H9 (cell line): ENCODE results near the gene FOXO6. TPM values are rescaled to one million over a fixed set of nuclear protein-coding genes. Genes with fewer than 3 reads are reported as not detected.

ENCODE experiments used
- DNase-seq: peaks from one replicate; pipeline ENCODE4 v3.0.0-alpha.2; 2017
- H2AFZ ChIP-seq: one replicate; pipeline ENCODE4 v1.6.1; 2013; ENCODE audit warnings: mild to moderate bottlenecking, low read length, control low read depth, moderate library complexity
- H2AK5ac ChIP-seq: 2 replicates; pipeline ENCODE4 v1.6.1; 2013; ENCODE audit warnings: low read length, control low read depth, mixed read lengths; ENCODE audit not compliant: insufficient read length
- H2BK120ac ChIP-seq: one replicate; pipeline ENCODE4 v1.6.1; 2013; ENCODE audit warnings: low read depth, mild to moderate bottlenecking, low read length, control low read depth, inconsistent platforms; ENCODE audit not compliant: poor library complexity, severe bottlenecking
- H2BK12ac ChIP-seq: 2 replicates; pipeline ENCODE4 v1.6.1; 2013; ENCODE audit warnings: low read length, control low read depth, mixed read lengths, low read depth; ENCODE audit not compliant: insufficient read length
- H2BK15ac ChIP-seq: 2 replicates; pipeline ENCODE4 v1.6.1; 2013; ENCODE audit warnings: low read depth, low read length, control low read depth
- H2BK20ac ChIP-seq: one replicate; pipeline ENCODE4 v1.6.1; 2013; ENCODE audit warnings: low read depth, mild to moderate bottlenecking, low read length, control low read depth, inconsistent platforms; ENCODE audit not compliant: poor library complexity, severe bottlenecking
- H2BK5ac ChIP-seq: 2 replicates; pipeline ENCODE4 v1.6.1; 2013; ENCODE audit warnings: low read length, control low read depth, mixed read lengths; ENCODE audit not compliant: insufficient read length
- H3K14ac ChIP-seq: 2 replicates; pipeline ENCODE4 v1.6.1; 2013; ENCODE audit warnings: low read length, control low read depth; ENCODE audit not compliant: insufficient read depth
- H3K18ac ChIP-seq: 2 replicates; pipeline ENCODE4 v1.6.1; 2013; ENCODE audit warnings: low read depth, mild to moderate bottlenecking, mixed read lengths, low read length, control low read depth; ENCODE audit not compliant: insufficient read length
- H3K23ac ChIP-seq: 2 replicates; pipeline ENCODE4 v1.6.1; 2013; ENCODE audit warnings: low read length, control low read depth, mixed read lengths, low read depth; ENCODE audit not compliant: insufficient read length
- H3K23me2 ChIP-seq: 2 replicates; pipeline ENCODE4 v1.6.1; 2013; ENCODE audit warnings: low read depth, mild to moderate bottlenecking, mixed read lengths, low read length, control low read depth; ENCODE audit not compliant: insufficient read length, poor library complexity, severe bottlenecking
- H3K27ac ChIP-seq: 2 replicates; pipeline ENCODE4 v1.5.1; 2013; ENCODE audit warnings: low read length, control low read depth, mixed read lengths, low read depth; ENCODE audit not compliant: insufficient read length
- H3K27me3 ChIP-seq: 2 replicates; pipeline ENCODE4 v1.6.1; 2013; ENCODE audit warnings: low read length, control low read depth, inconsistent platforms; ENCODE audit not compliant: insufficient read depth
- H3K4ac ChIP-seq: 2 replicates; pipeline ENCODE4 v1.6.1; 2013; ENCODE audit warnings: low read depth, mild to moderate bottlenecking, control low read depth, inconsistent platforms, low read length, moderate library complexity
- H3K4me1 ChIP-seq: 2 replicates; pipeline ENCODE4 v1.6.1; 2013; ENCODE audit warnings: low read length, control low read depth, inconsistent platforms; ENCODE audit not compliant: insufficient read depth
- H3K4me2 ChIP-seq: 2 replicates; pipeline ENCODE4 v1.6.1; 2013; ENCODE audit warnings: low read length, control low read depth, mixed read lengths; ENCODE audit not compliant: insufficient read length, insufficient read depth
- H3K56ac ChIP-seq: 2 replicates; pipeline ENCODE4 v1.6.1; 2013; ENCODE audit warnings: low read depth, mild to moderate bottlenecking, mixed read lengths, low read length, control low read depth; ENCODE audit not compliant: insufficient read length
- H3K79me1 ChIP-seq: 2 replicates; pipeline ENCODE4 v1.6.1; 2013; ENCODE audit warnings: low read depth, mild to moderate bottlenecking, moderate library complexity, low read length, control low read depth, inconsistent platforms; ENCODE audit not compliant: insufficient read depth, poor library complexity, severe bottlenecking
- H3K79me2 ChIP-seq: 2 replicates; pipeline ENCODE4 v1.6.1; 2013; ENCODE audit warnings: low read length, control low read depth, inconsistent platforms; ENCODE audit not compliant: insufficient read depth
- H3K9ac ChIP-seq: 2 replicates; pipeline ENCODE4 v1.6.1; 2013; ENCODE audit warnings: low read length, control low read depth, mixed read lengths; ENCODE audit not compliant: insufficient read length; ENCODE audit errors: extremely low read depth
- H3K9me3 ChIP-seq: one replicate; pipeline ENCODE4 v1.6.1; 2013; ENCODE audit warnings: low read depth, low read length, inconsistent platforms; ENCODE audit not compliant: control insufficient read depth
- H3T11ph ChIP-seq: one replicate; pipeline ENCODE4 v1.6.1; 2013; ENCODE audit warnings: mild to moderate bottlenecking, low read length, control low read depth, inconsistent platforms
- H4K20me1 ChIP-seq: one replicate; pipeline ENCODE4 v1.6.1; 2013; ENCODE audit not compliant: control insufficient read depth, insufficient read length, insufficient read depth
- H4K5ac ChIP-seq: 2 replicates; pipeline ENCODE4 v1.6.1; 2013; ENCODE audit warnings: low read depth, mild to moderate bottlenecking, mixed read lengths, low read length, control low read depth; ENCODE audit not compliant: insufficient read length
- H4K8ac ChIP-seq: replicated peaks from 2 replicates; pipeline ENCODE4 v1.6.1; 2013; ENCODE audit warnings: low read length, control low read depth, mixed read lengths, low read depth; ENCODE audit not compliant: insufficient read length
- H4K91ac ChIP-seq: 2 replicates; pipeline ENCODE4 v1.6.1; 2013; ENCODE audit warnings: low read depth, mild to moderate bottlenecking, moderate library complexity, mixed read lengths, low read length, control low read depth; ENCODE audit not compliant: insufficient read length
- H3K27ac Mint-ChIP-seq, 3 experiments: 2 replicates in 2 of 3; 3 replicates in 1 of 3; pipeline ENCODE4 v1.8.0; 2020 to 2021; ENCODE audit warnings: mixed read lengths in 3 of 3, mild to moderate bottlenecking in 1 of 3, moderate library complexity in 1 of 3
- H3K27me3 Mint-ChIP-seq: 2 replicates; pipeline ENCODE4 v1.8.0; 2021; ENCODE audit warnings: low read depth, mild to moderate bottlenecking, moderate library complexity, mixed read lengths
- H3K36me3 Mint-ChIP-seq, 3 experiments: 2 replicates in 2 of 3; 3 replicates in 1 of 3; pipeline ENCODE4 v1.8.0; 2020 to 2021; ENCODE audit warnings: low read depth in 3 of 3, mixed read lengths in 3 of 3; ENCODE audit not compliant: insufficient read depth in 1 of 3
- H3K4me1 Mint-ChIP-seq, 2 experiments: 2 replicates each; pipeline ENCODE4 v1.8.0; 2020; ENCODE audit warnings: mixed read lengths in 2 of 2
- H3K4me3 Mint-ChIP-seq, 2 experiments: 2 replicates in 1 of 2; 3 replicates in 1 of 2; pipeline ENCODE4 v1.8.0; 2020 to 2021; ENCODE audit warnings: mild to moderate bottlenecking in 2 of 2, mixed read lengths in 2 of 2, moderate library complexity in 1 of 2
- H3K9me3 Mint-ChIP-seq, 2 experiments: 2 replicates in 1 of 2; 3 replicates in 1 of 2; pipeline ENCODE4 v1.8.0; 2020; ENCODE audit warnings: mild to moderate bottlenecking in 2 of 2, mixed read lengths in 2 of 2, moderate library complexity in 1 of 2
- WGBS: extraction: QIAGEN DNeasy Blood & Tissue Kit; methylation state at CpG from one replicate; pipeline ENCODE4 v1.1.7; 2013; ENCODE audit warnings: missing lambda C conversion rate, low lambda C conversion rate, mixed read lengths; ENCODE audit not compliant: insufficient read length; ENCODE audit errors: extremely low coverage; 5-methylcytosine and 5-hydroxymethylcytosine counted together
- total RNA-seq: library from RNA; stranded (reverse); gene quantifications from 2 replicates; pipeline ENCODE4 v1.2.1, GENCODE V29; 2021
- TF ChIP-seq, protein P1 (sequence below): fragments of 200-600 bp; sonication (generic); conservative IDR thresholded peaks from 3 replicates; pipeline ENCODE4 v1.8.0; 2021; ENCODE audit warnings: antibody characterized with exemption, mild to moderate bottlenecking

FOXO6 gene
- total RNA-seq, 1 experiment from 2014 or later: 0.83 TPM

- H4K8ac ChIP-seq: no peak overlapping the region
- no peak overlapping the region for H2AFZ ChIP-seq
- no peak overlapping the region for H2BK15ac ChIP-seq
- no peaks in the 10 kb centered on the region for H3K9me3 ChIP-seq
- no peaks in the 10 kb centered on the region for H3K79me1 ChIP-seq
- no peak overlapping the region for H3K27ac ChIP-seq
- H3K9ac ChIP-seq: no peak overlapping the region
- H3K27me3 Mint-ChIP-seq: peaks cover 8% of the 10 kb centered on the region
- TF ChIP-seq, protein P1, sequence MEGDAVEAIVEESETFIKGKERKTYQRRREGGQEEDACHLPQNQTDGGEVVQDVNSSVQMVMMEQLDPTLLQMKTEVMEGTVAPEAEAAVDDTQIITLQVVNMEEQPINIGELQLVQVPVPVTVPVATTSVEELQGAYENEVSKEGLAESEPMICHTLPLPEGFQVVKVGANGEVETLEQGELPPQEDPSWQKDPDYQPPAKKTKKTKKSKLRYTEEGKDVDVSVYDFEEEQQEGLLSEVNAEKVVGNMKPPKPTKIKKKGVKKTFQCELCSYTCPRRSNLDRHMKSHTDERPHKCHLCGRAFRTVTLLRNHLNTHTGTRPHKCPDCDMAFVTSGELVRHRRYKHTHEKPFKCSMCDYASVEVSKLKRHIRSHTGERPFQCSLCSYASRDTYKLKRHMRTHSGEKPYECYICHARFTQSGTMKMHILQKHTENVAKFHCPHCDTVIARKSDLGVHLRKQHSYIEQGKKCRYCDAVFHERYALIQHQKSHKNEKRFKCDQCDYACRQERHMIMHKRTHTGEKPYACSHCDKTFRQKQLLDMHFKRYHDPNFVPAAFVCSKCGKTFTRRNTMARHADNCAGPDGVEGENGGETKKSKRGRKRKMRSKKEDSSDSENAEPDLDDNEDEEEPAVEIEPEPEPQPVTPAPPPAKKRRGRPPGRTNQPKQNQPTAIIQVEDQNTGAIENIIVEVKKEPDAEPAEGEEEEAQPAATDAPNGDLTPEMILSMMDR: no peak
- no peak overlapping the region for H3K27ac Mint-ChIP-seq
- no peak overlapping the region for H3T11ph ChIP-seq
- no peak overlapping the region for H4K91ac ChIP-seq
- no peaks in the 10 kb centered on the region for H3K27me3 ChIP-seq
- H2BK12ac ChIP-seq: no peak overlapping the region
- no peak overlapping the region for H2BK20ac ChIP-seq
- H3K4me1 ChIP-seq: peaks cover 2% of the 10 kb centered on the region; the same call in 1 of the 2 replicates
- no peak overlapping the region for H2BK120ac ChIP-seq
- H3K14ac ChIP-seq: no peak overlapping the region; the same call in 1 of the 2 replicates
- no CpG with 5 or more reads among the region's 21 CpGs for WGBS
- no peak overlapping the region for H3K23ac ChIP-seq
- no peak overlapping the region for H3K18ac ChIP-seq
- no peaks in the 10 kb centered on the region for H4K20me1 ChIP-seq
- no peak overlapping the region for H4K5ac ChIP-seq
- no peak for DNase-seq
- no peak overlapping the region for H2BK5ac ChIP-seq
- no peaks in the 10 kb centered on the region for H3K23me2 ChIP-seq
- H3K9me3 Mint-ChIP-seq: no peaks in the 10 kb centered on the region
- H2AK5ac ChIP-seq: no peak overlapping the region
- no peak overlapping the region for H3K4me2 ChIP-seq
- no peaks in the 10 kb centered on the region for H3K79me2 ChIP-seq
- no peak overlapping the region for H3K56ac ChIP-seq
- H3K4me3 Mint-ChIP-seq: no peak overlapping the region
- H3K4ac ChIP-seq: no peak overlapping the region
- H3K4me1 Mint-ChIP-seq: peaks cover 8 to 10% of the 10 kb centered on the region in 2 experiments
- no peaks in the 10 kb centered on the region for H3K36me3 Mint-ChIP-seq
These were observed 40.1 kb upstream of the FOXO6 start for GRCh38 chr1:41320895-41321676.
